SK-N-MC (cell line): ENCODE data around the gene DPP7.

ENCODE experiments used
- DNase-seq: peaks from one replicate; pipeline ENCODE4 v3.0.0-alpha.2; 2011; ENCODE audit warnings: low read depth, low spot score
- H3K27ac ChIP-seq: fragments of 200-600 bp; sonication (generic); 2 replicates; pipeline ENCODE4 v1.5.1; 2016; ENCODE audit warnings: mixed run types
- H3K36me3 ChIP-seq: fragments of 200-600 bp; sonication (generic); 2 replicates; pipeline ENCODE4 v1.6.1; 2017; ENCODE audit warnings: antibody characterized with exemption, low read length, mixed read lengths; ENCODE audit not compliant: insufficient read depth
- H3K4me3 ChIP-seq: fragments of 200-600 bp; sonication (generic); 2 replicates; pipeline ENCODE4 v1.5.1; 2016
- H3K9ac ChIP-seq: fragments of 200-600 bp; sonication (generic); 2 replicates; pipeline ENCODE4 v1.8.0; 2017; ENCODE audit warnings: mixed run types, mixed read lengths; ENCODE audit not compliant: insufficient read length
- H3K9me3 ChIP-seq: fragments of 200-600 bp; sonication (generic); 2 replicates; pipeline ENCODE4 v1.6.1; 2017; ENCODE audit warnings: low read depth, mild to moderate bottlenecking, antibody characterized with exemption, low read length, moderate library complexity, mixed read lengths
- EZH2 ChIP-seq: fragments of 200-600 bp; sonication (generic); IDR thresholded peaks from one replicate; pipeline ENCODE4 v1.6.1; 2017; ENCODE audit warnings: antibody characterized with exemption
- FOXP2 ChIP-seq: optimal IDR thresholded peaks from 2 replicates; pipeline ENCODE3; 2011; ENCODE audit warnings: mild to moderate bottlenecking, moderate library complexity; ENCODE audit not compliant: insufficient read depth; ENCODE audit errors: extremely low read length, control extremely low read depth
- POLR2AphosphoS5 ChIP-seq: IDR thresholded peaks from 2 replicates; pipeline ENCODE4 v1.6.1; 2012; ENCODE audit warnings: mild to moderate bottlenecking, low read depth, low read length, borderline replicate concordance

Gene DPP7

GRCh38 chr9:137114613-137115393 lies at the start of gene DPP7:
DPP7 (minus strand) TSS chr9:137114733; CDS start chr9:137114713, 20 bp downstream.
- no peak within 1 kb of the TSS for H3K27ac ChIP-seq
- no peak for DNase-seq
- H3K9ac ChIP-seq: peak within 1 kb of the TSS; percentile 81
- TF ChIP-seq FOXP2: no peak
- peak; percentile 29; the same call in 1 of the 2 replicates for TF ChIP-seq POLR2AphosphoS5
- peak within 1 kb of the TSS; percentile 87 for H3K4me3 ChIP-seq
- no peaks in the 10 kb centered on the region for H3K9me3 ChIP-seq
- H3K36me3 ChIP-seq: peaks cover 9% of the 10 kb centered on the region; the same call in 1 of the 2 replicates

- Histone ChIP-seq H3K9me3 (no peaks in the 10 kb centered on the region), H3K9ac (no peak overlapping the region), H3K36me3 (no peaks in the 10 kb centered on the region), H3K4me3 (no peak overlapping the region), H3K27ac (no peak overlapping the region)
- TF ChIP-seq FOXP2 (no peak), EZH2 (no peak), POLR2AphosphoS5 (no peak)
- DNase-seq: no peak
Measured at GRCh38 chr9:137163805-137164204, 49.3 kb upstream of the DPP7 start.

DNA sequence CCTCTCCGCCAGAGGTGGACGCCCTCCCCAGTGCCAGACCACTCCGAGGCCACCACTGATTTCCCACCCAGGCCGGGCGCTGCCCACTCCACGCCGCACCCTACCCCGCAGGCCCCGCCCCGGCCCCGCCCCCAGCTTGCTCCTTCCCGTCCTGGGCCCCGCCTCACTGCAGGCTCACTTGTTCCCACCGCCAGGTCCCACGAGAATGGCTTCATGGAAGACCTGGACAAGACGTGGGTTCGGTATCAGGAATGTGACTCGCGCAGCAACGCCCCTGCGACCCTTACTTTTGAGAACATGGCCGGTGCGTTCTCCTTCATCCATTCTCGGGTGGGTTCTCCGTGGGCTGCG lies 48.8 kb upstream of the DPP7 start:
- H3K36me3 ChIP-seq: no peaks in the 10 kb centered on the region
- TF ChIP-seq EZH2 (no peak), POLR2AphosphoS5 (no peak), FOXP2 (no peak)
- H3K9ac ChIP-seq: no peak overlapping the region
- DNase-seq: no peak
- H3K4me3 ChIP-seq: peak overlapping the region; percentile 76
- no peak overlapping the region for H3K27ac ChIP-seq
- H3K9me3 ChIP-seq: no peaks in the 10 kb centered on the region

DNA sequence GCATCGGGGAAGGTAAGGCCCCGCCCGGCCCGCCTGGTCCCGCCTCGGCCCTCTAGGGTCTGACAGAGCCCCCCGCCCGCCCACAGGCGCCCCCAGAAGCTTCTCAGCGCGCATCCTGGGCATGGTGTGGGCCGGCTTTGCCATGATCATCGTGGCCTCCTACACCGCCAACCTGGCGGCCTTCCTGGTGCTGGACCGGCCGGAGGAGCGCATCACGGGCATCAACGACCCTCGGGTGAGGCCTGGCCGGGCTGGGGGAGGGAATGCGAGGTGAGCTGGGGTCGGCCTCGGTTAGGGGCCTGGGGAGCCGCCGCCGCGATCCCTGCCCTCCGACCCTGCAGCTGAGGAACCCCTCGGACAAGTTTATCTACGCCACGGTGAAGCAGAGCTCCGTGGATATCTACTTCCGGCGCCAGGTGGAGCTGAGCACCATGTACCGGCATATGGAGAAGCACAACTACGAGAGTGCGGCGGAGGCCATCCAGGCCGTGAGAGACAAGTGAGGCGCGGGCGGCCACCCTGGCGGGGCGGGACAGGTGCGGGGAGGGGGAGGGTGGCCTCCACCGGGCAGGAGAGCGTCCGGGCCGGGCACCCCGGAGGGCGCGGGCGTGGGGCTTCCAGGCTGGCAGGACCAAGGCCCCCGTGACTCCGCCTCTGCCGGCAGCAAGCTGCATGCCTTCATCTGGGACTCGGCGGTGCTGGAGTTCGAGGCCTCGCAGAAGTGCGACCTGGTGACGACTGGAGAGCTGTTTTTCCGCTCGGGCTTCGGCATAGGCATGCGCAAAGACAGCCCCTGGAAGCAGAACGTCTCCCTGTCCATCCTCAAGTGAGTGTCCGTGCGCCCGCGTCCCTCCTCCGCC lies 48.2 kb upstream of the DPP7 start:
- no peak for TF ChIP-seq FOXP2
- TF ChIP-seq POLR2AphosphoS5: no peak
- no peak for TF ChIP-seq EZH2
- peak overlapping the region; percentile 76 for H3K4me3 ChIP-seq
- H3K36me3 ChIP-seq: no peaks in the 10 kb centered on the region
- H3K9ac ChIP-seq: no peak overlapping the region
- H3K9me3 ChIP-seq: no peaks in the 10 kb centered on the region
- H3K27ac ChIP-seq: no peak overlapping the region
- DNase-seq: no peak

DNA sequence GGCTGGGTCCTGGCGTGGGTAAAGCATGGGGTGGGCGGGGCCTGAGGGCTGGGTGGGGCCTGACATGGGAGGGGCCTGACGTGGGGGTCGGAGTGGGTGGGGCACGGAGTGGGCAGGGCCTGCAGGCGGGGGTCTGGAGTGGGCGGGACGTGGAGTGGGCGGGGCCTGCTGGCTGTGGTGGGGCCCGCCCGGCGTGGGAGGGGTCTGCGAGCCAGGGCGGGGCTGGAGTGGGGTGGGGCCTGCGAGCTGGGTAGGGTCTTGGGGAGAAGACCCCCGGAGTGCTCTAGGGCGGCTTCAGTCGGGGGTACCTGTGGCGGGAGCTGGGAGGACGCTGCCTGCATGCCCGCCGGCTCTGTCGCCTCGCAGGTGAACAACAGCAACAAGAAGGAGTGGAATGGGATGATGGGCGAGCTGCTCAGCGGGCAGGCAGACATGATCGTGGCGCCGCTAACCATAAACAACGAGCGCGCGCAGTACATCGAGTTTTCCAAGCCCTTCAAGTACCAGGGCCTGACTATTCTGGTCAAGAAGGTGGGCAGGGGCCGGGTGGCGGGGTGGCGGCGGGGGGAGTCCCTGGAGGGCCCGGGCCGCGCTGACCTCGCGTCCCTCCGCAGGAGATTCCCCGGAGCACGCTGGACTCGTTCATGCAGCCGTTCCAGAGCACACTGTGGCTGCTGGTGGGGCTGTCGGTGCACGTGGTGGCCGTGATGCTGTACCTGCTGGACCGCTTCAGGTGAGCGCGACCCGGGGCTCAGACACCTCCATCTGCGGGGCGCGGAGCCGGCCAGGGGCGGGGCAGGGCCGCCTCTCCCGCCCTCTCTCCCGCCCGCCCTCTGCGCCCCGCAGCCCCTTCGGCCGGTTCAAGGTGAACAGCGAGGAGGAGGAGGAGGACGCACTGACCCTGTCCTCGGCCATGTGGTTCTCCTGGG lies 47.3 kb upstream of the DPP7 start:
- Histone ChIP-seq H3K27ac (no peak overlapping the region), H3K4me3 (peak overlapping the region; percentile 76)

GRCh38 chr9:137160716-137161557 lies 46.4 kb upstream of the DPP7 start:
- Histone ChIP-seq H3K9me3 (no peaks in the 10 kb centered on the region), H3K4me3 (no peak overlapping the region), H3K27ac (no peak overlapping the region), H3K36me3 (no peaks in the 10 kb centered on the region), H3K9ac (no peak overlapping the region)
- no peak for TF ChIP-seq EZH2
- TF ChIP-seq FOXP2: no peak
- TF ChIP-seq POLR2AphosphoS5: no peak
- DNase-seq: no peak

More for the DNA sequence above, 47.3 kb upstream of the DPP7 start:
- H3K9me3 ChIP-seq: no peaks in the 10 kb centered on the region
- H3K9ac ChIP-seq: no peak overlapping the region
- TF ChIP-seq EZH2: no peak
- TF ChIP-seq FOXP2: no peak
- TF ChIP-seq POLR2AphosphoS5: no peak
- DNase-seq: no peak
- H3K36me3 ChIP-seq: no peaks in the 10 kb centered on the region

- H3K4me3 ChIP-seq: no peak overlapping the region
- TF ChIP-seq POLR2AphosphoS5 (no peak), FOXP2 (no peak), EZH2 (no peak)
- DNase-seq: no peak
- no peak overlapping the region for H3K27ac ChIP-seq
- H3K9ac ChIP-seq: no peak overlapping the region
- no peaks in the 10 kb centered on the region for H3K9me3 ChIP-seq
- H3K36me3 ChIP-seq: no peaks in the 10 kb centered on the region
Measured at GRCh38 chr9:137160054-137160425, 45.5 kb upstream of the DPP7 start.
